HCT116 (cell line): ENCODE data around the gene TTC8. TPM values are rescaled to one million over a fixed set of nuclear protein-coding genes. Genes with fewer than 3 reads are reported as not detected.

Experiments used
- ATAC-seq: fragments of 200-7000 bp; cut with Tn5 transposase; 2 replicates; pipeline ENCODE4 v1.9.1; 2020; ENCODE audit warnings: mild to moderate bottlenecking, moderate library complexity
- BruUV-seq: library from RNA; stranded (reverse); fragments of 400-500 nt; replicated peaks from 2 replicates; lab custom pipeline; 2021; lab: Mats Ljungman, UMichigan
- CTCF ChIA-PET: fragments of 300-600 bp; sonication (Branson Sonifier 250); formaldehyde crosslinking; loops from one replicate; lab custom pipeline; 2021; ENCODE audit warnings: antibody characterized with exemption; lab: Charles Lee
- POLR2A ChIA-PET: fragments of 300-600, 350-600 bp; sonication (Branson Sonifier 250); formaldehyde crosslinking; loops from one replicate; lab custom pipeline; 2021; ENCODE audit warnings: antibody characterized with exemption; lab: Charles Lee
- RAD21 ChIA-PET, 2 experiments: fragments of 300-600 bp; sonication (Branson Sonifier 250); formaldehyde crosslinking; loops; one replicate each; lab custom pipeline; 2023; ENCODE audit warnings: low total read pairs in 2 of 2; ENCODE audit not compliant: uncharacterized antibody in 2 of 2, unreplicated experiment in 2 of 2, low non-redundant PET in 1 of 2; lab: Charles Lee
- DNase-seq: peaks from one replicate; pipeline ENCODE4 v3.0.0-alpha.2; 2010; ENCODE audit warnings: low read depth, low spot score
- H2AFZ ChIP-seq: fragments of 200-600 bp; shearing (Covaris generic), sonication (generic); 2 replicates; pipeline ENCODE4 v1.6.1; 2017; ENCODE audit warnings: low read depth, mixed run types, mixed read lengths, antibody characterized with exemption, low read length; ENCODE audit not compliant: poor library complexity, severe bottlenecking
- H3K27ac ChIP-seq: 2 replicates; pipeline ENCODE4 v1.5.1; 2012; ENCODE audit warnings: low read depth, low read length
- H3K27me3 ChIP-seq: fragments of 200-600 bp; sonication (generic); 2 replicates; pipeline ENCODE4 v1.6.1; 2016; ENCODE audit warnings: mixed run types, low read length, mixed read lengths; ENCODE audit not compliant: insufficient read depth
- H3K36me3 ChIP-seq, 2 experiments: fragments of 200-500 bp in 1 of 2; fragments of 200-600 bp in 1 of 2; sonication (Bioruptor generic) in 1 of 2; sonication (generic) in 1 of 2; 2 replicates each; pipeline versions ENCODE4 v1.5.1 to v1.6.1; 2014 to 2016; ENCODE audit warnings: low read length in 2 of 2, inconsistent platforms in 1 of 2, mixed read lengths in 1 of 2, mixed run types in 1 of 2; ENCODE audit not compliant: insufficient read depth in 2 of 2, control insufficient read depth in 1 of 2
- H3K4me1 ChIP-seq, 2 experiments: fragments of 200-600 bp in 1 of 2; sonication (generic) in 1 of 2; 2 replicates each; pipeline versions ENCODE4 v1.5.1 to v1.6.1; 2012 to 2017; ENCODE audit warnings: low read length in 2 of 2, inconsistent platforms in 1 of 2, mild to moderate bottlenecking in 1 of 2, mixed read lengths in 1 of 2, mixed run types in 1 of 2, moderate library complexity in 1 of 2; ENCODE audit not compliant: insufficient read depth in 2 of 2, control insufficient read depth in 1 of 2
- H3K4me2 ChIP-seq: fragments of 200-600 bp; sonication (generic); 2 replicates; pipeline ENCODE4 v1.6.1; 2017; ENCODE audit warnings: mixed run types, low read length, mixed read lengths
- H3K4me3 ChIP-seq, 2 experiments: fragments of 200-600 bp in 1 of 2; sonication (generic) in 1 of 2; replicated peaks in 1 of 2; 2 replicates each; pipeline ENCODE4 v1.5.1; 2011 to 2016; ENCODE audit warnings: low read length in 2 of 2, control low read depth in 1 of 2, low read depth in 1 of 2, mild to moderate bottlenecking in 1 of 2, mixed read lengths in 1 of 2, mixed run types in 1 of 2
- H3K79me2 ChIP-seq: fragments of 200-600 bp; sonication (generic); 2 replicates; pipeline ENCODE4 v1.6.1; 2017; ENCODE audit warnings: mild to moderate bottlenecking, mixed run types, low read length, moderate library complexity, mixed read lengths; ENCODE audit not compliant: insufficient read depth
- H3K9ac ChIP-seq: fragments of 200-600 bp; sonication (generic); 2 replicates; pipeline ENCODE4 v1.6.1; 2016; ENCODE audit warnings: low read length, mixed read lengths
- H3K9me2 ChIP-seq: fragments of 200-600 bp; sonication (generic), shearing (Covaris generic); 2 replicates; pipeline ENCODE4 v1.6.1; 2017; ENCODE audit warnings: mixed run types, mild to moderate bottlenecking, moderate library complexity; ENCODE audit not compliant: insufficient read depth
- H3K9me3 ChIP-seq, 2 experiments: fragments of 200-500 bp in 1 of 2; fragments of 200-600 bp in 1 of 2; sonication (Bioruptor generic) in 1 of 2; sonication (generic) in 1 of 2; 2 replicates each; pipeline ENCODE4 v1.6.1; 2014 to 2017; ENCODE audit warnings: low read length in 2 of 2, mixed read lengths in 2 of 2, inconsistent platforms in 1 of 2, low read depth in 1 of 2, mild to moderate bottlenecking in 1 of 2, mixed run types in 1 of 2, moderate library complexity in 1 of 2; ENCODE audit not compliant: control insufficient read depth in 1 of 2, insufficient read depth in 1 of 2
- H4K20me1 ChIP-seq: fragments of 200-600 bp; sonication (generic), shearing (Covaris generic); 2 replicates; pipeline ENCODE4 v1.6.1; 2017; ENCODE audit warnings: mixed run types, mild to moderate bottlenecking, moderate library complexity; ENCODE audit not compliant: insufficient read depth
- CBX3 ChIP-seq: IDR thresholded peaks from 2 replicates; pipeline ENCODE4 v1.6.1; 2012; ENCODE audit warnings: low read depth
- ELF1 ChIP-seq: IDR thresholded peaks from 2 replicates; pipeline ENCODE4 v1.6.1; 2012; ENCODE audit warnings: low read depth, borderline replicate concordance
- EZH2phosphoT487 ChIP-seq: fragments of 200-600 bp; IDR thresholded peaks from 2 replicates; pipeline ENCODE4 v1.6.1; 2018; ENCODE audit warnings: antibody characterized with exemption, borderline replicate concordance
- FOSL1 ChIP-seq: IDR thresholded peaks from 2 replicates; pipeline ENCODE4 v1.6.1; 2012; ENCODE audit warnings: low read depth
- JUND ChIP-seq: IDR thresholded peaks from 2 replicates; pipeline ENCODE4 v1.6.1; 2012
- POLR2AphosphoS5 ChIP-seq: IDR thresholded peaks from 2 replicates; pipeline ENCODE4 v1.6.1; 2011; ENCODE audit warnings: mild to moderate bottlenecking, low read depth, low read length, moderate library complexity
- ZFX ChIP-seq: fragments of 450-650 bp; IDR thresholded peaks from 2 replicates; pipeline ENCODE4 v1.6.1; 2017
- ZNF274 ChIP-seq: fragments of 200-500 bp; sonication (Bioruptor generic); IDR thresholded peaks from 2 replicates; pipeline ENCODE4 v1.6.1; 2014; ENCODE audit warnings: mild to moderate bottlenecking, low read depth, low read length, inconsistent platforms
- intact Hi-C: fragments of 100-400 bp; cut with micrococcal nuclease; formaldehyde crosslinking; loops from 2 replicates; pipeline ENCODE4 v1.10.0; 2022
- total RNA-seq: library from RNA; stranded (reverse); gene quantifications from one replicate; pipeline ENCODE4 v1.2.1, GENCODE V29; 2021; ENCODE audit not compliant: unreplicated experiment
- TF ChIP-seq, protein P1 (sequence below): IDR thresholded peaks from 2 replicates; pipeline ENCODE4 v1.6.1; 2012
- TF ChIP-seq, protein P2 (sequence below): IDR thresholded peaks from 2 replicates; pipeline ENCODE4 v1.6.1; 2011; ENCODE audit warnings: mild to moderate bottlenecking, low read length, moderate library complexity; ENCODE audit not compliant: insufficient replicate concordance; ENCODE audit errors: extremely low read depth

TTC8 gene
- total RNA-seq, 1 experiment from 2014 or later: 21.4 TPM

DNA sequence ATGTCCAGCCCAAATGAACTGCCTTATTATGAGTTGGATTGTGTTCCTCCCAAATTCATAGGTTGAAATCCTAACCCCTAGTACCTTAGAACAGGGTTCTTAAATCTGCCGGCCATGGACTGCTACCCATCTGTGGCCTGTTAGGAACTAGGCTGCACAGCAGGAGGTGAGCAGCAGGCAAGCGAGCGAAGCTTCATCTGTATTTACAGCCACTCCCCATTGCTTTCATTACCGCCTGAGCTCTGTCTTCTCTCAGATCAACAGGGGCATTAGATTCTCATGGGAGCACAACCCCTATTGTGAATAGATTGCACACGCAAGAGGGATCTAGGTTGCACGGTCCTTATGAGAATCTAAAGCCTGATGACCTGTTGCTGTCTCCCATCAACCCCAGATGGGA lies 21.9 kb upstream of the TTC8 start:
- DNase-seq (no peak), ATAC-seq (no peak)
- ChIA-PET POLR2A (no interaction called here), CTCF (no interaction called here), RAD21 (no interaction called here)
- Histone ChIP-seq H2AFZ (no peak overlapping the region), H3K27ac (no peak overlapping the region), H3K79me2 (no peaks in the 10 kb centered on the region), H3K4me3 (no peak overlapping the region), H3K4me1 (no peaks in the 10 kb centered on the region), H3K36me3 (no peaks in the 10 kb centered on the region), H3K9ac (no peak overlapping the region), H3K27me3 (no peaks in the 10 kb centered on the region), H3K9me2 (no peaks in the 10 kb centered on the region), H4K20me1 (no peaks in the 10 kb centered on the region), H3K4me2 (no peak overlapping the region), H3K9me3 (no peaks in the 10 kb centered on the region)
- BruUV-seq: no TSS peak
- intact Hi-C loops: no loop called here
- TF ChIP-seq JUND (no peak), CBX3 (no peak), EZH2phosphoT487 (no peak), ZFX (no peak), POLR2AphosphoS5 (no peak), FOSL1 (no peak), ELF1 (no peak), ZNF274 (no peak)
- TF ChIP-seq, protein P1, sequence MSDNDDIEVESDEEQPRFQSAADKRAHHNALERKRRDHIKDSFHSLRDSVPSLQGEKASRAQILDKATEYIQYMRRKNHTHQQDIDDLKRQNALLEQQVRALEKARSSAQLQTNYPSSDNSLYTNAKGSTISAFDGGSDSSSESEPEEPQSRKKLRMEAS: no peak
- TF ChIP-seq, protein P2, sequence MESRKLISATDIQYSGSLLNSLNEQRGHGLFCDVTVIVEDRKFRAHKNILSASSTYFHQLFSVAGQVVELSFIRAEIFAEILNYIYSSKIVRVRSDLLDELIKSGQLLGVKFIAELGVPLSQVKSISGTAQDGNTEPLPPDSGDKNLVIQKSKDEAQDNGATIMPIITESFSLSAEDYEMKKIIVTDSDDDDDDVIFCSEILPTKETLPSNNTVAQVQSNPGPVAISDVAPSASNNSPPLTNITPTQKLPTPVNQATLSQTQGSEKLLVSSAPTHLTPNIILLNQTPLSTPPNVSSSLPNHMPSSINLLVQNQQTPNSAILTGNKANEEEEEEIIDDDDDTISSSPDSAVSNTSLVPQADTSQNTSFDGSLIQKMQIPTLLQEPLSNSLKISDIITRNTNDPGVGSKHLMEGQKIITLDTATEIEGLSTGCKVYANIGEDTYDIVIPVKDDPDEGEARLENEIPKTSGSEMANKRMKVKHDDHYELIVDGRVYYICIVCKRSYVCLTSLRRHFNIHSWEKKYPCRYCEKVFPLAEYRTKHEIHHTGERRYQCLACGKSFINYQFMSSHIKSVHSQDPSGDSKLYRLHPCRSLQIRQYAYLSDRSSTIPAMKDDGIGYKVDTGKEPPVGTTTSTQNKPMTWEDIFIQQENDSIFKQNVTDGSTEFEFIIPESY: no peak
